ENCODE measurements around the gene DYSF. TPM values are rescaled to one million over a fixed set of nuclear protein-coding genes. Genes with fewer than 3 reads are reported as not detected.

The DYSF gene
- total RNA-seq, 4 donors from 2014 or later = 2.8 to 14.9 (median 4.0) TPM

GRCh38 chr2:71685073-71685848 is 231.9 kb downstream of the DYSF start:
- H3K4me3 ChIP-seq = no peak overlapping the region

GRCh38 chr2:71685941-71686611 is 232.7 kb downstream of the DYSF start:
- TF ChIP-seq CTCF (IDR thresholded peaks at IDR 0.05) (no peak), POLR2A (IDR thresholded peaks at IDR 0.05) (no peak)
- Histone ChIP-seq H3K27me3 (no peaks in the 10 kb centered on the region), H3K4me3 (no peak overlapping the region), H3K27ac (no peak overlapping the region), H3K36me3 (no peaks in the 10 kb centered on the region), H3K9me3 (no peaks in the 10 kb centered on the region), H3K4me1 (no peaks in the 10 kb centered on the region)
- peak in 1 of 3 donors; percentile 35 for DNase-seq

More at GRCh38 chr2:71685073-71685848, 231.9 kb downstream of the DYSF start:
- H3K27me3 ChIP-seq = no peaks in the 10 kb centered on the region
- TF ChIP-seq CTCF (IDR thresholded peaks at IDR 0.05) (no peak), POLR2A (IDR thresholded peaks at IDR 0.05) (no peak)
- no peak overlapping the region for H3K27ac ChIP-seq
- H3K9me3 ChIP-seq = no peaks in the 10 kb centered on the region
- peak in 1 of 3 donors; percentile 23 for DNase-seq
- no peaks in the 10 kb centered on the region for H3K36me3 ChIP-seq
- no peaks in the 10 kb centered on the region for H3K4me1 ChIP-seq

- TF ChIP-seq CTCF (IDR thresholded peaks at IDR 0.05) (no peak), POLR2A (IDR thresholded peaks at IDR 0.05) (no peak)
- Histone ChIP-seq H3K27me3 (no peaks in the 10 kb centered on the region), H3K4me1 (no peaks in the 10 kb centered on the region), H3K27ac (no peak overlapping the region), H3K36me3 (no peaks in the 10 kb centered on the region), H3K4me3 (no peak overlapping the region), H3K9me3 (no peaks in the 10 kb centered on the region)
- DNase-seq = peak in 1 of 3 donors; percentile 22
Measured at GRCh38 chr2:71686781-71687180, 233.4 kb downstream of the DYSF start.

GRCh38 chr2:71687412-71687811 is 234.1 kb downstream of the DYSF start:
- TF ChIP-seq POLR2A (IDR thresholded peaks at IDR 0.05) = no peak
- DNase-seq = peak in 1 of 3 donors; percentile 40
- H3K4me3 ChIP-seq = no peak overlapping the region
- H3K36me3 ChIP-seq = no peaks in the 10 kb centered on the region
- no peak overlapping the region for H3K27ac ChIP-seq
- H3K4me1 ChIP-seq = no peaks in the 10 kb centered on the region
- no peaks in the 10 kb centered on the region for H3K27me3 ChIP-seq
- no peaks in the 10 kb centered on the region for H3K9me3 ChIP-seq

- Histone ChIP-seq H3K9me3 (no peaks in the 10 kb centered on the region), H3K4me1 (no peaks in the 10 kb centered on the region), H3K27me3 (no peaks in the 10 kb centered on the region), H3K27ac (no peak overlapping the region), H3K36me3 (no peaks in the 10 kb centered on the region), H3K4me3 (no peak overlapping the region)
- no peak for TF ChIP-seq POLR2A (IDR thresholded peaks at IDR 0.05)
- DNase-seq = peak in 1 of 3 donors; percentile 18
Measured at GRCh38 chr2:71688530-71688929, 235.2 kb downstream of the DYSF start.

- no peaks in the 10 kb centered on the region for H3K27me3 ChIP-seq
- H3K4me3 ChIP-seq = no peak overlapping the region
- no peak for TF ChIP-seq CTCF (IDR thresholded peaks at IDR 0.05)
- TF ChIP-seq POLR2A (IDR thresholded peaks at IDR 0.05) = no peak
- no peak for DNase-seq
- H3K4me1 ChIP-seq = no peaks in the 10 kb centered on the region
- H3K36me3 ChIP-seq = no peaks in the 10 kb centered on the region
- no peak overlapping the region for H3K27ac ChIP-seq
- H3K9me3 ChIP-seq = no peaks in the 10 kb centered on the region
Measured at GRCh38 chr2:71689393-71689792, 236.0 kb downstream of the DYSF start.

All from Peyer's patch (tissue), 4 donors.